Nucleus accumbens (tissue), 56 donors: ENCODE results near the gene FAM114A1.

Experiments used
- DNase-seq, 56 donors: peaks; one replicate each; lab custom pipeline; 2025; lab: John Stamatoyannopoulos, UW

The FAM114A1 gene

DNA sequence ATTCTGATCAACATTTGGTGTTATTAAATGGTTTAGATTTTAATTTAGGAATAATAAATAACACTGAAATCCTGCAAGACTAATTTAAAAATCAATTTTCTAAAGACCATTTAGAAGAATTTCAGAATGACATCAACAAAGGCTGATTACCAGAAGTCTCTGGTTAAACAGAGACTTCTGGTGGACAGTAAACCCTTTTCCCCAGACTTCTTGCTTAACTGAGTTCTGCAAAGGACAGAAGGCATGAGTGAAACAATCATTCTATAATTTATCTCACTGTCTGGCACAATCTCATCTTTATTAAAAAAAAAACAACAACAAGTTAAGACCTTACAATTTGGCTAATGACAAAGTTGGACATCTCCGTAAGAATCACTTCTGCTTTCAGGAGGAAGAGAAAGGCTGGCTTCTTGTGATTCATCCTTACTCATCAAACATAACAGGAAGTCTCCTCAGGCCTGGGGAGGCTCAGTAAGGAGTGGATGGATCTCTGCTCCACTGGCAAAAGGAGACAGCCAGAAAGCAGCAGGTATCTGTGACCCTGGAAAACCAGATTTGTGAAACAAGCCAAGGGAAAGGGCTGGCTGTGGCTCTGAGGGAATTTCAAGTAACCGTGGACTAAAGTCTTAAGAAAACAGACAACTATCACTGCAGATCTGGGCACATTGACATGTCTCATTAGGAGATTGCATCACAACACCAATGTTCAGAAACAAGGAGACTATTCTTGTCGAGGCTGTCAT lies 10.1 kb upstream of the FAM114A1 start:
- DNase-seq = peak in 10 of 56 donors; percentile 7 to 35 (median 24)

DNA sequence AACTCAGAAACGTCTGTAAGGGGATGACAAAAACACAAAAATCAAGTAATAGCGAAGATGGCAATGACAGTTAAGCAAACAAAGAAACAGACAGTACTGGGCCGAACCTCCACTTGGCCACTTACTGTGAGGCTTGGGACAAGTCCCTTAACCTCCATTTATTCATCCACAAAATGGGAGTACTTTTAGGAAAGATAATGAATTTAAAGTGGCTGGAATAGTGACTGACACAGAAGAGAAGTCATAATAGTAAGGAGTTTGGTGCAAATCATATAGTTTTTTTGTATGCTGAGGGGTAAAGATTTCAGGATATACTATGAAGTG lies 9.5 kb upstream of the FAM114A1 start:
- DNase-seq = no peak

DNA sequence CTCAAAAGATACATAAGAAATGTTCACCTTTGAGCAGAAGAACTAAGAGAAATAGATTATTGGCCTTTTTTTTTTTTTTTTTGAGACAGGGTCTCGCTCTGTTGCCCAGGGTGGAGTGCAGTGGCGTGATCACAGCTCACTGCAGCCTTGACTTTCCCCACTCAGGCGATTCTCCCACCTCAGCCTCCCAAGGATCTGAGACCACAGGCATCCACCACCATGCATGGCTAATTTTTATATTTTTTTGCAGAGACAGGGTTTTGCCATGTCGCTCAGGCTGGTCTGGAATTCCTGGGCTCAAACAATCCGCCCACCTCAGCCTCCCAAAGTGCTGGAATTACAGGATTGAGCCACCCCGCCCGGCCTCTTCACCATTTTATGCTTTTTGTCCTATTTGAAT lies 8.1 kb upstream of the FAM114A1 start:
- DNase-seq = no peak

DNA sequence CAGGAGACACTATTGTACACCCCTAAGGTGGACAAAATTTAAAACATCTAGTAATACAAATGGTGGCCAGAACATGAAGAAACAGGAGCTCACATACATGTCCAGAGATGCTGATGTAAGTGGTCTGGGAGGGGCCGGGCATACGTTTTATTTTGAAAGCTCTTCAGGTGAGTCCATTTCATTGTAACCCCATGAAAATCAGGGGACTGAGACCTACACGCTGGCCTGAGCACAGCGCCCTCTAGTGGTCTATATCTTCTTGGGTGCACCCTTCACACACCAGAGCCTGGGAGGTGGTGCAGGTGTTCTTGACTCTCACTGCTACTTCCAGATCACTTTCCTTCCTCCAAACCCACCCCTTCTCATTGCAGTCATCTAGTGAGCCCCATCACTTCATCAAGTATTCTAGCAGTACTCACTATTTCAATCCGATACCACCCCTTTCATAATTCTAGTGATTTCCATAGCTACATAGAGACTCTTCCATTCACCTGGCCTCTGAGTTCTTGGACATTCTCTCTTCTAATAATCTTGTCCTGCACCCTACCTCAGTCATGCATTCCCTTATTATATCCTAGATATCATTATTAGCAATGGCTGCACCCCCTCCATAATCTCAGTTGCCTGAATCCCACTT lies 6.7 kb upstream of the FAM114A1 start:
- DNase-seq = no peak

DNA sequence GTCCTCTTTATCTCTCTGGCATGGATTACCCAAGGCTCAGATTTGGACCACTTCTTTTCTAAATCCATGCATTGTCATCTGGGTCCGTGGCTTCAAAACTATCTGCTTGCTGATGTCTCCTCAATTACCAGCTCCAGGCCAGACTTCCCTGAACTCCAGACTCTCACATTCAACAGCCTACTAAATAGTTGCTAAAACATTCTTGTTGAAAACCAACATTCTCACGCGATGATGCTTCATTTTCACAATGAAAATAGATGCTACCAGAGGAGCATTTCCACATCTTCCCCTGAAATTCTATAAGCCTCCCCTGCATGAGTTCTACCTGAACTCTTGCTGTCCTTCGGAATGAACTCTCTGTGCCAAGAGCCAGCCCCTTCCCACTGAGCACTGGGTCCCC lies 5.8 kb upstream of the FAM114A1 start:
- no peak for DNase-seq

DNA sequence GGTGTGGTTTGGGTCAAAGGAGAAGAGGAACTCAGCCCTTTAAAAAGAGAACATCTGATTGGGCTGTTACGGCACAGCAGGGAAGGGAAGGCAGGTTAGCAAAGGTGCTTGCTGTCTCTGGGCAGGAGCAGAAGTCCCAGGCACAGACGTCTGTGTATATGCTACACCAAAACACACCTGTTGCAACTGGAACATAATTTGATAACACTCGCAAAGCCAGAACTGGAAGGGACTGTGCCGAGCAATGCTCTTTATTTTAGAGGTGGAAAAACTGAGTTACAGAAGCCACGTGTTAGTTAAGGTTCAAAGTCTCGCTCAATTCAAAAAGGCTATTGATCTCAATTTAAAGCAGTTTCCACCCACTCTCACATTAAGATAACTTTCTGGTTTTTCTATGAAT lies 2.2 kb upstream of the FAM114A1 start:
- no peak for DNase-seq

DNA sequence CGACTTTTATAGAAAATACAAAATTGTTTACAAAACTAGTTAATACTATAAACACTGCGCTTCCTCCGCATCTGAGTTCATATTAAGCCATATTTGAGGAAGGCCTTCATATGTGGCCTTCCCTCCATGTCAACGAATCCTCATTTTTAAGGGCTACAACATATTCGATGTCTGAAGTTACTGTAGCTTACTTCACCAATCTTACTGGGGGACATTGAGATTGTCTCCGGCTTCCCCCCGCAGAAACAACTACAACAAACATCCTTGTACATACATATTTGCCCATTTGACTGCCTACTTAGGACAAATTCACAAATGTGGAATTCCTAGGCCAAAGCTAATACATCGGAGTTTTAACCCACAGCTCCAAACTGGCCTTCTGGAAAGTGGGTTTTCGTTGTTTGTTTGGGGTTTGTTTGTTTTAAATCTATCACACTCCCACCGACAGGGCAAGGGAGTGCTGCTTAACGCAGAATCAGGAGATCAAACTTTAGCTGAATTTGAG lies 581 bp upstream of the FAM114A1 start:
- no peak for DNase-seq

DNA sequence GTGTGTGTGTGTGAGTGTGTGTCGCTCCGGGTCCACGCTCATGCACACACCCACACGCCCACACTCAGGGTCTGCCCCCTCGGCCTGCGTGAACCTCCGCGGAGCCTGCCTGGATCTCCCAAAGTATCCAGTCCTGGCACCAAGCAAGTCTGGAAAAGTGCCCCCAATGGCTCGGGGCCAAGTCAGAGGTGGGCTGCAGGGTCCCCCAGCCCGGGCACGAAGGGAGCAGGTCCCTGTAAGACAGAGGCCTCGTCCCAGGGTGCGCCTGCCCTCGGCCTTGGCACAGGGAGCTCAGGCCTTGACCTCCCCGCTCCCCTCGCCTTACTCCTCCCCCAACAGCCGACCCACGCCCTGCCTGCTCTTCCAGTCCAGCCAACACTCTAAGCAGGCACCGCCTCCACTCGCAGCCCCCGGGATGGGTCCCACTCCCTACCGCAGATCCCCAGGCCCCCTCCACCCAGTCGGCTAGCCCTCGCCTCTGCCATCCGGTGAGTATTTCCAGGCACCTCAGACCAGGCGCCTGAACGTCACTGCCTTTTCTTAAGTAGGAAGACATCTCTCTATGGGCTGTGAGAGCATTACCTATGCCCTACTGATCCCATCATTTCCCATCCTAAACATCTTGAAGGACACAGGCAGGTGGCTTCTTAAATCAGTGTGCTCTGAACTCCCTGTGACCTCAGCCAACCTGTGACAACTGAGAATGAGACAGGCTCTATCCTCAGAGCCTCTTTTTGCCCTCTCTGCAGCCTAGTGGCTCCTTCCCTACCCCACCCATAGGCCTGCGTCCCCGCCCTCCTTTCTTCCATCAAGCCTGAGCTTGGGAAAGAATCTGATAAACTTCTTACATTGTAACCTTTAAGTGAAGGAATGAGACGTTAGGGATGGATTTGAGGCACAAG lies 704 bp downstream of the FAM114A1 start:
- peak in 14 of 56 donors; percentile 13 to 69 (median 48) for DNase-seq

DNA sequence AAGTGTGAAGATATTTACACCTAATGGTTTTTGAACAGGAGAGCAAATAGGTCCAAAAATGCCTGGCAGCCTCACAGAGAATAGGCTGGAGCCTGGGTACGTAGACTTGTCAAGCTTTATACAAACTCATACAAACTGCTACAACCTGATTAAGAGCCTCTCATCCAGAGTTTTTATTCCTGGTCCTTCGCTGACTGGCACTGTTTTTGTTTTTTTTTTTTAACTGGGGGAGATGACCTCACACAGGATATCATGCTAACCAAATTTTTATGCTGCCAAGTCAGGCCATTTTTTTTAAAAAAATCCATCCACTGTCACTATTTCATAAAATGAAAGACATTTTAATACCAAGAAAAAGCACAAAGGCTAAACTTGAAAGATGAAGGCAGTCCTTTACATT lies 1.9 kb downstream of the FAM114A1 start:
- no peak for DNase-seq

DNA sequence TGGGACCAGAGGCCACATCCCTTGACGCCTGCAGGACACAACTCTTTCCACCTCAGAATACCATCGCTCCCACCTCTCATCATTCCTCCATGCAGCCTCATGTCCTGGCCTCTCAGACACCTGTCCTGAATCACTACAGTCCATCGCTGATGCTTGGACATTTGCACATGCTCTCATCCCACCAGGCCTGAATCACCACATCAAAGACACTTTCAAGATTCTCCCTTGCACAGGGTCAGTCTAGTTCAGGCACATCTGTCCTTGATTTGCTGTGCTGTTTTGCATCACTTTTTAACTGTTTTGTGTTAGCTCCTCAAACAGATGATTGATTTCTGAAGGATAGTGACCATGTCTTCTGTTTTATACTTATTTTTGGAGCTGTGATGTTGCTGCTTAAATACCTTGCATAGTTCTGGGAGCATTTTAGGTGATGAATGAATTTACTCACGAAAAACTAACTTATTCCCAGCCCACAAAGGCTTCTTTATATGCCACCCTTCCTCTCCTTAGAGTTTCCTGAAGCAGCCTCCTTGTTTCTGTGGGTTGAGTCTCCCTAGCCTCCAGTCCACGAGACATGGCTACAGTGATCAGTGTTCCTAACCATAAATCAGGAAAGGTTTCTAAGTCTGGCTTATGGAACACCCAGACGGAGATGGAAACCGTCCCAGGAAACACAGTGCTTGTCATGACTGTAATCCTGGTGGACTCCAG lies 2.6 kb downstream of the FAM114A1 start:
- no peak for DNase-seq

DNA sequence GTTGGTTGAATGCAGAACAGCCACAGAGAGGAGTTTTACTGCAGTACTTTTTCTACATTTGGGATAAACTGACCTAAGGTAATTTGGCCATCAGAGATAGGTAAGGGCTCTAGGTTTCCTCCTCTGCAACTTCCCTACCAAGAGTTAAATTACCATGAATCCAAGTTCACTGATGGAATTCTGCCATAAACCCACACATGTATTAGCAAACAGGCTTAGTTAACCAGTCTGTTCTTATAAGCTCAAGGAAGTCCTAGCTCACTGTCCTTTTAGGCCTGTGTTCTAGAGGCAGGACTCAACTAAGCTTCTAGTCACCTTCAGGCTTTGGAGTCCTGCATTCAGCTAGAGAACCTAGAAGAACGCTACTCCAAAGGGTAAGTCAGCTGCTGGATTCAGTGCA lies 4.0 kb downstream of the FAM114A1 start:
- no peak for DNase-seq

DNA sequence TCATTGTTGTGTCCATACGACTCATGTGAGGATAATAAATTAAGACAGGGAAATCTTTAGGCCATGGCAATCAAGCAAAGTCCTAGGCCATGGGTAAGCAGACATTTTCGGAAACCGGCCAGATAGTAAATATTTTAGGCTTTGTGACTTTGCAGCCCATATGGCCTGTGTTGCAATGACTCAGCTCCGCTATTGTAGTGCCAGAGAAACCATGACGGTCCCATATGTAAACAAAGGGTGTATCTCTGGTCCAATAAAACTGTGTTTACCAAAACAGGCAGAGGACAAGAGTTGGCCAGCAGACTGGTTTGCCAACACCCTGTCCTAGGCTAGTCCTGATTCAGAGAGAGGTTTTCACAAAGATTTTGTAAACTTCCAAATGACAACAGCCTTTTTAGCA lies 5.0 kb downstream of the FAM114A1 start:
- peak in 1 of 56 donors; percentile 28 for DNase-seq

DNA sequence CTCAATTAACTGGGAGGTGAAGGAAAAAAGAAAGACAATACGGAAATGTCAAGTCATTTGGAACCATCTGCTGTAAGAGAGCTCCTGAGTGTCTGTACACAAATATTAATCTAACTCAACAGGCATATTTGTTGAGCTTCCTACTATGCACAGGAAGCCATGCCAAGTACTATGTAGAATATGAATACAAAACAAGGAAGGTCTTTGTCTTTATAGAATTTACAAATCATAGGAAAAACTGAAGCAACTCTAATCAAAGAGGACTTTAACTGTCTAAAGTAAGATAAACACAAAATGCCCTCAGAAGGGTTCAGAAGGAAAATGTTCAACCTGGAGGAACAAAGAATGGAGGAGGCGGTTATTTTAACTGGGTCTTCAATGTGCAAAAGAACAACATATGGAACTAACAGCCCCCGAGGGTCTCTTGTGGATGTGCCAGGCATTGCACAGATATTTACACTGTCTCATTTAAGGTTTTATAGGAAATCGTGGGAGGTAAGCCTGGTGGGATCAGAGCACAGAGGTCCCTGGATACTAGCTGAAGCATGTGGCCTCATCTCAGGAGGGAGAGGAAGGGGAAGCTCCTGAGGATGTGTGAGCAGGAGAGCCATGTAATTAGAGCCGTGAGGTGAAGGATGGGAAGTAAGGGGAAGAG lies 5.8 kb downstream of the FAM114A1 start:
- no peak for DNase-seq

DNA sequence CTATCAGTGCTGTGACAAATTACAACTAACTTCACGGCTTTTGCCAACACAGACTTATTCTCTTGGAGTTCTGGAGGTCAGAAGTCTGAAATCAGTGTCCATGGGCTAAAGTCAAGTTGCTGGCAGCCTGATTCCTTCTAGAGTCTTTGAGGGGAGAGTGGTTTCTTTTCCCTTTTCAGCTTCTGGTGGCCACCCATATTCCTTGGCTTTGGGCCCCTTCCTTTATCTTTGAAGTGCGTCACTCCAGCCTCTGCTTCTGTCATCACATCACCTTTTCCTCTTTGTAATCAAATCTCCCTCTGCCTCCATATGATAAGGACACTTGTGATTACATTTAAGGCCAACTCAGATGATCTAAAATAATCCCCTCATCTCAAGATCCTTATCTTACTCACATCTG lies 9.0 kb downstream of the FAM114A1 start:
- DNase-seq = no peak

DNA sequence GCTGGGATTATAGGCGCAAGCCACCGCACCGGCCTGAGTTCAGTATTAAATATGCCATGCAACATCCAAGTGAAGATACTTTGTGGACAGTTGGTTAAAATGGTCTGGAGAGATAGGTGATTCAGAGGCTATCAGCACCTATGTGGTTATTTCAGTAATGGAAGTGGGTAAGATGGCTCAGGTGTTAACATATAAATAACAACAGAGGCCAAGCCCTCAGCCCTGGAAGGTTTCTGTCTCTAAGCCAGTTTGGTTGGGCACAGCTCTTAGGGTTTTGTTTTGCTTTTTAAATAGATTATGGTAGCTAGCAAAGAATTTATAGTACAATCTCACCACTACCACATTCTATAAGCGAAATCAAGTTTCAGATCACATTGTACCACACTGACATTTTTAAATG lies 16.6 kb downstream of the FAM114A1 start:
- DNase-seq = no peak

DNA sequence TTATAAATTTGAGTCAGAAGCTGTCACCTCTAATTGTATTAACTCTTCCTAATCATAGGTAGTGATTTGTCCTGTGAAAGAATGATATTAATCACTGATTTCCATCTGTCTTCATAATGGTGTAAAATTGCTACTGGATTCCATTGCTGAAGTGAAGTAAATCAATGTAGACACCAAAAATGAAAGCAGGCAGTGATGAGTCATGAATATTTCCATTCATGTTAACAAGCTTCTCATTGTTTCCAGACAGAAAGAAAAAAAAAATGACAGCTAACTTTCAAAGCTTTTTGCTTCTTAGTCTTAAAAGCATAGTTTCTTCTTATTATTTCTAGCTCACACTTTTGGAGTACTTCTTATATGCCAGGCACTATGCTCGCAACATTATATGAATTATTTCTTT lies 21.5 kb downstream of the FAM114A1 start:
- peak in 1 of 56 donors; percentile 8 for DNase-seq

DNA sequence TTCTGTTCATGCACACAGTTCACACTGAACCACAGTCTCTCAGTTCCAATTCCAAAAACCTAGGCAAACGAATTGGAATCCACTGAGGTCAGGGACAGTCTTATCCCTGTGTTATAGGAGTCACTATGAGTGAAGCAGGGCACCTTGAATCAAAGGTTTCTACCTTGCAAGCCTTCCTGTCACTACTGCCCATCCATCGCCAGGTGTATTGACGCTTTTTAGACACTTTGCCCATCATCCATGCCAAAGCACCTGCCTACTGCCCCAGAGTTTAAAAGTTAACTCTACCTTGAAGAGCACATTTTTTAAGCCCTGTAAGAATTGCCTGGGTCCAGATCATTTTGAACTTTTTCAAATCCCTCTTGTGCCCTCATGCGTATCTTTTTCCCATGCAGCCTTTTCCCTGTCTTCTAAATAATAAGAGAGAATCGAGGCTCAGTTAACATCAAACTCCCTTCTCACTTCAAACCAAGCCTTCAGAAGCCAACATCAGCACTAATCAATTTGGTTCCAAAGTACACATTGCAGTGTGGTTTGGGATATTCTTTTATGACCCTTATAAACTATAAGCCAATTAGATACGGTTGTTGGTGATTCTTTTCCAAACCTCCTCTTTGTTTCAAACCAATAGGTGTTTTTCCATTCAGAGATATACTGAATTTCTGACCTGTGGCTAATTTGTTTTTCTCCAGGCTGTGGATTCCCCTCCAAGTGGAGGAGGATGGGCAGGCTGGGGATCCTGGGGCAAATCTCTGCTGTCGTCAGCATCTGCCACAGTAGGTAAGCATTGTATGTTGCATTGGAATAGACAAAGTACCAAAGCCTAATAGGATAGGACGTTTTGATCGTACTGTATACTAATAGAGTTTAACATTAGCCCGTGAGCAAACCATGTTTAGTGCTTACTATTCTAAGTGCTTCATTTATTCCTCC lies 23.7 kb downstream of the FAM114A1 start:
- DNase-seq = no peak

DNA sequence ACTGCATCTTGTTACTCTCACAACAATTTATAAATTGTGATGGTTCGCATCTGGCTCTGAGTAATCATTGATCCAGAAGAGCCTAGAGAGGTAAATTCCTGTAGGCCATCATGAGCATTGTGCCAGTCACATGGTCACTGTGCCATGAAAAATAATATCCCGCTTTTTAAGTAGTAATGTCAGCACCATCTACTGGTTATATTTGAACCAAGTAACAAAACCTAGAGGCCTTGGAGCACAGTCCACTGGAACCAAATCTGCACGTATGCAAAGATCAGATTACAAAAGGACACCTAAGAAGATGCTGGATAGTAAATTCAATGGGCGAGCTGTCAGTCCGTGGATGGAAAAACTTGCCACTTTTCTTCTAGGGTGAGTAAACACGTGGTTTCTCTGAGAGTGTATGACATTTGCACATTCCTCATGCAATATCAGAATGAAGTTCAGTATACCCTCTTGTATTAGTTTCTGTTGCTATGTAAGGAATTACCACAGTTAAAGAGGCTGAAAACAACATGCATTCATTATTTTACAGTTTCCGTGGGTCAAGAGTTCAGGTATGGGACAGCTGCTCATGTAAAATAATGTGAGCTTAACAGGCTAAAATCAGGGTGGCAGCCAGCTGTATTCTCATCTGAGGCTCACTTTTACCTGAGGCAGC lies 26.8 kb downstream of the FAM114A1 start:
- DNase-seq = no peak
